ENCODE measurements around the gene IGSF1.

The IGSF1 gene, protein sequence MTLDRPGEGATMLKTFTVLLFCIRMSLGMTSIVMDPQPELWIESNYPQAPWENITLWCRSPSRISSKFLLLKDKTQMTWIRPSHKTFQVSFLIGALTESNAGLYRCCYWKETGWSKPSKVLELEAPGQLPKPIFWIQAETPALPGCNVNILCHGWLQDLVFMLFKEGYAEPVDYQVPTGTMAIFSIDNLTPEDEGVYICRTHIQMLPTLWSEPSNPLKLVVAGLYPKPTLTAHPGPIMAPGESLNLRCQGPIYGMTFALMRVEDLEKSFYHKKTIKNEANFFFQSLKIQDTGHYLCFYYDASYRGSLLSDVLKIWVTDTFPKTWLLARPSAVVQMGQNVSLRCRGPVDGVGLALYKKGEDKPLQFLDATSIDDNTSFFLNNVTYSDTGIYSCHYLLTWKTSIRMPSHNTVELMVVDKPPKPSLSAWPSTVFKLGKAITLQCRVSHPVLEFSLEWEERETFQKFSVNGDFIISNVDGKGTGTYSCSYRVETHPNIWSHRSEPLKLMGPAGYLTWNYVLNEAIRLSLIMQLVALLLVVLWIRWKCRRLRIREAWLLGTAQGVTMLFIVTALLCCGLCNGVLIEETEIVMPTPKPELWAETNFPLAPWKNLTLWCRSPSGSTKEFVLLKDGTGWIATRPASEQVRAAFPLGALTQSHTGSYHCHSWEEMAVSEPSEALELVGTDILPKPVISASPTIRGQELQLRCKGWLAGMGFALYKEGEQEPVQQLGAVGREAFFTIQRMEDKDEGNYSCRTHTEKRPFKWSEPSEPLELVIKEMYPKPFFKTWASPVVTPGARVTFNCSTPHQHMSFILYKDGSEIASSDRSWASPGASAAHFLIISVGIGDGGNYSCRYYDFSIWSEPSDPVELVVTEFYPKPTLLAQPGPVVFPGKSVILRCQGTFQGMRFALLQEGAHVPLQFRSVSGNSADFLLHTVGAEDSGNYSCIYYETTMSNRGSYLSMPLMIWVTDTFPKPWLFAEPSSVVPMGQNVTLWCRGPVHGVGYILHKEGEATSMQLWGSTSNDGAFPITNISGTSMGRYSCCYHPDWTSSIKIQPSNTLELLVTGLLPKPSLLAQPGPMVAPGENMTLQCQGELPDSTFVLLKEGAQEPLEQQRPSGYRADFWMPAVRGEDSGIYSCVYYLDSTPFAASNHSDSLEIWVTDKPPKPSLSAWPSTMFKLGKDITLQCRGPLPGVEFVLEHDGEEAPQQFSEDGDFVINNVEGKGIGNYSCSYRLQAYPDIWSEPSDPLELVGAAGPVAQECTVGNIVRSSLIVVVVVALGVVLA (N-terminal part only)

DNA sequence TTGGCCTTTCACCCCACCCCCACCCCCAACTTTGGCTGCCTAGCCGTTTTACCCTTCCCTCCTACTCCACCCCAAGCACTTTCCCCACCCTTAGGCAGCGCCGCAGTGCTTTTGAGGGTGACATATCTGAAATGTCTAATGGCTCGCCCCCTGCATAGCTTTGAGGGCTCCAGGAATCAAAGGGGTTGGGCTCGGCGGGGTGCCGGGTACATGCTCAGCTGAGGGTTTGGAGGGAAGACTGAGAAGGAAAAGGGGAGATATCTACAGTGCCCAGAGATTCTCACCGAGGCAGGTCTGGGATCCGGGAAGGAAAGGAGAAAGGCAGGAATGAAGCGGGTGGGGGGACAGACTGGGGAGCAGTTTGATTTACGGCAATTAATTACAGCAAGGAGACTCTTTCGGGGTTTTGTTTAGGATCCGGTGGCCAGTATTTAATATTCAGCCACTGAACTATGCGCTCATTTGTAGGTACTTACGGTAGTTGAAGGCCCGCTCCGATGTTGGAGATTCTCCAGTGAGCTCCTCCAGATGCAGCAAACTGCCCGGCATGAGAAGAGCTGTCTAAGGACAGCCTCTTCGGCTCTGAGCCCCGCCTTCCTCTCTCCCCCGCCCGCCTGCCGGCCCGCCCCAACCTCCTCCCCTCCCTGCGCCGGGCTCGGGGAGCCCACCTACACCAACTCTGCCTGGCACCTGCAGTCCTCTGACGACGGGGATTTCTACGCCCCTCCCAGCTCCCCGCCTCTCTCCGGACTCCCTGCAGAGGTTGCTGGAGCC, at the start of gene IGSF1:
Gene IGSF1 (minus strand): TSS at position 569 of the 774 bp plus-strand sequence. CDS start 2,632 bp downstream, outside the sequence.
- DNase-seq (ENCODE audit: low read depth) = no peak

- DNase-seq (ENCODE audit: low read depth) = no peak
These were observed 43.2 kb upstream of the IGSF1 start for GRCh38 chrX:131332331-131332730.

DNA sequence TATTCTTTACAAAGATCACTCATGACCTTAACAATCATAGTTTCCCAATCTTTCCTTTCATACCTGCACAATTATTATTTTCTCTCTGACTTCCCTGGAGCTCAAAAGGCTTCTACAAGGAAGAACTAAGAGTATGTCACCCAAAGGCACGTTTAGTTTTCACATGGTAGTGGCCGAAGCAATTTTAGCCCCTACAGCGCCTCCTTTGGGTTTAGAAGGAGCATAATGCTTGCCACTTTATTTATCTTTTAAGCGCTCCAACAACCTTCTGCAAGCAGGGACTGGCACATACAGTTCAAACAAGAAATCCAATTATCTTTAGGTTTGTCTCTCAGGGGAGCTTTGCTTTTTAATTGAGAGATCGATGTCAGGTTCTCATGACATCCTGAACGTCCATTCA, 42.0 kb upstream of the IGSF1 start:
- no peak for DNase-seq (ENCODE audit: low read depth)

GRCh38 chrX:131330735-131331134, 41.6 kb upstream of the IGSF1 start:
- no peak for DNase-seq (ENCODE audit: low read depth)

- no peak for DNase-seq (ENCODE audit: low read depth)
These were observed 33.5 kb upstream of the IGSF1 start for GRCh38 chrX:131322651-131323050.

- DNase-seq (ENCODE audit: low read depth) = no peak
These were observed 28.2 kb upstream of the IGSF1 start for GRCh38 chrX:131317326-131317725.

DNA sequence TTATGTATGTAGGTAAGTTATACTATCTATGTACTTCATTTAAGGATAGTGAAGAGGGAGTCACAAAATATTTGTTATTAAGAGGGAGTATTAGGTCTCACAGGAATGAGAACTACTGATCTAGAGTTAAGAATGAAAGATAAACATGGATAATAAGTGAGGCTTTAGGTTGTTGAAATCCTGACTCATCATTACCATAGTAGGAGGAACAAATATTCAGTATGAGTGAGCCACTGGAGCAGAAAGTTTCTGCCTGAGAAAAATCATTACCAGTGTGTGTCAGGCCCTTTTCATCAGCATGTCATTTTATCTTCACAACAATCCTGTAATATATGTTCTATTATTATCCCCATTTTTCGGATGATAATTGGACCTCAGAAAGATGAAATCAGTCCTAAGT, 27.2 kb upstream of the IGSF1 start:
- DNase-seq (ENCODE audit: low read depth) = no peak

DNA sequence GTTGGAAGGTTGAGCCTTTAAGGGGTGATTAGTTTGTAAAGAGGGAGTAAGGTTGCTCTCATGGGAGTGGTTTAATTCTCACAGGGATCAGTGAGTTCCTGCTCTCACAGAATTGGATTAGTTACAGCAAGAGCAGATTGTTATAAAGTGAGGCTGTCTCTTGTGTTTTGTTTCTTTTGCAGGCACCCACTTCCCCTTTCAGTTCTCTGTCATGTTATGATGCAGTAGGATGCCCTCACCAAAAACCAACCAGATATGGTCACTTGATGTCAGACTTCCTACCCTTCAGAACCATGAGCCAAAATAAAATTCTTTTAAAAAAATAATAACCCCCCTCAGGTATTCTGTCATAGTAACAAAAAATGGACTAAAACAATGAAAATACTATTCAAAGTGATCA, 19.9 kb upstream of the IGSF1 start:
- DNase-seq (ENCODE audit: low read depth) = no peak

DNA sequence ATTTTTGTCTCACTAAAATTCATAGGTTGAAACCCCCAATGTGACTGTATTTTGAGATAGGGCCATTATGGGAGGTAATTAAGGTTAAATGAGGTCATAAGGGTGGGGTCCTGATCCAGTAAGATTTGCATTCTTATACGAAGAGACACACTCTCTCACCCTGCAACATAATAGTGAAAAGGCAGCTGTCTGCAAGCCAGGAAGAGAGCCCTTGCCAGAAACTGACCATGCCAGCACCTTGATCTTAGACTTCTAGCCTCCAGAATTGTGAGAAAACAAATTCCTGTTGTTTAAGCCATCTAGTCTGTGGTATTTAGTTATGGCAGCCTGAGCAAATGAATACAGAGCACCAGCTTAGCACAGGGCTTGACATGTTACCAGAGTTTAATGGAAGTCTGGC, 17.5 kb upstream of the IGSF1 start:
- no peak for DNase-seq (ENCODE audit: low read depth)

- no peak for DNase-seq (ENCODE audit: low read depth)
These were observed 16.8 kb upstream of the IGSF1 start for GRCh38 chrX:131305926-131306325.

GRCh38 chrX:131302701-131303100, 13.6 kb upstream of the IGSF1 start:
- no peak for DNase-seq (ENCODE audit: low read depth)

GRCh38 chrX:131301155-131301554, 12.0 kb upstream of the IGSF1 start:
- DNase-seq (ENCODE audit: low read depth) = no peak

DNA sequence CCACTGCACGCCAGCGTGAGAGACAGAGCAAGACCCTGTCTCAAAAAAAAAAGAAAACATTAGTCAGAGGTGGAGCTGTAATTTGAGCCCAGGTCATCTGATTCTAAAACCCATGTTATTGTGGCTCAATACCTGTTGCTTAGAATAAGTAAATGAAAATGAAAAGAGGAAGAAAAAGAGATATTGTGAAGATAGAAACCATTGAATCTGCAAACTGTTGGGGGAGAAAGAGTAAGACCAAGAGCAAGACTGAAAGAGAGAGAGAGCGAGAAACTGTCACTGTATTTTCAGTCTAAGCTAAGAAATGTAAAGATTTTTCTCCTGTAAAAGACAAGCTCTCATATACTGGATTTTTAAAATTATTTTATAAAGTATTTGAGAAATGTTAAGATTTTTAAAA, 9.7 kb upstream of the IGSF1 start:
- no peak for DNase-seq (ENCODE audit: low read depth)

- no peak for DNase-seq (ENCODE audit: low read depth)
These were observed 8.9 kb upstream of the IGSF1 start for GRCh38 chrX:131298036-131298435.

GRCh38 chrX:131289527-131289926, 421 bp upstream of the IGSF1 start:
- no peak for DNase-seq (ENCODE audit: low read depth)

GRCh38 chrX:131288188-131288587, 918 bp downstream of the IGSF1 start:
- DNase-seq (ENCODE audit: low read depth) = no peak

GRCh38 chrX:131287560-131288179, 1.4 kb downstream of the IGSF1 start:
- no peak for DNase-seq (ENCODE audit: low read depth)

DNA sequence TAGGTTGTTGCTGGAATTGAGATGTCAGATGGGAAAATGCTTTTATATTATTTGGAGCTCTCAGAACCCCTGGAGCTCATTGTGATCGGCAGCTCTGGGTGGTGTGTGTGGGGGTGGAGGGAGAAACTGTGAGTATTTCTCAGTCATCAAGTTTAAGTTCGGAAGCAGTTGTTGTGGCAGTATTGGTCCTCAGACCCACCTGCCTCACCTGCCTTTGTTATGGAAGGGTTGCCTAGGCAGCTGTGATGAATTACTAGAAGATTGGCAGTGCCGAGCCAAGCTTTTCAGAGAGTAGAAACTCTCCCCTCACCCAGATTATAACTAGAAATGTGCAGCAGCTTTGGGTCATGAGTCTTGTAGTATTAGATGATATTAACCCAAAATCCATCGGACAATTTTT, 9.5 kb downstream of the IGSF1 start:
- no peak for DNase-seq (ENCODE audit: low read depth)

DNA sequence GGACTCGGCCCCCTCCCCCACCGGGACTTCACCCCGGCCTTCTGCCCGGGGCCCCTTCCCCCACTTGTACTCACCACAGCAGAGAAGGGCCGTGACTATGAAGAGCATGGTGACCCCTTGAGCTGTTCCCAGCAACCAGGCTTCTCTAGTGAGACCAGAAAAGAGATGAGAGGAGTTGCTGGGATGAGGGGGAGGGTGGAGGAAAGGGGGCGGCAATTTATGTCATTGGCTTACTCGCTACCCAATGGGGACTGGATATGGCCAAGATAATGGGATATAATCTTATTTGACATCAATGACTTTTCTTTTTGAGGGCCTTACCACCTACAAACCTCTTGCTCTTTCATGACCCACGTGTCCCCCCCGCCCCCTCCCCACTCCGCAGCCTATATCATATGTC, 9.9 kb downstream of the IGSF1 start:
- DNase-seq (ENCODE audit: low read depth) = no peak

DNA sequence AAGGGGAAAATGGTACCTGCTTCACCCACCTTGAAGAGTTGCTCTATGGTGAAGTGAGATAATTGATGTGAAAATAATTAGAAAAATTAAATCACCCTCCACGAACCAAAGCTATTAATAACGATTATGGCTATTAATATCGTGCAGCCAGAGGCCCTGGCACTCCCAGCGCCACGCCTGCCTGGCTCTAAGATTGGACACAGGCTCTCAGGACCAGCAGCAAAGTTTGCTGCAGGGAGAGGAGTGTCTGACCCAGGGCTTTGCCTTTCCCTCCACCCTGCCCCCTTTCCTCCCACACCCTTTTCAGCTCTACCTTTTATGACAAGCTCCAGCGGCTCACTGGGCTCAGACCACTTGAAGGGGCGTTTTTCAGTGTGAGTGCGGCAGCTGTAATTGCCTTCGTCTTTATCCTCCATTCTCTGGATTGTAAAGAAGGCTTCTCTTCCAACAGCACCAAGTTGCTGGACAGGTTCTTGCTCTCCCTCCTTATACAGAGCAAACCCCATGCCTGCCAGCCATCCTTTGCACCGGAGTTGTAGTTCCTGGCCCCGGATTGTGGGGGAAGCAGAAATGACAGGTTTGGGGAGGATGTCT, 11.5 kb downstream of the IGSF1 start:
- no peak for DNase-seq (ENCODE audit: low read depth)

DNA sequence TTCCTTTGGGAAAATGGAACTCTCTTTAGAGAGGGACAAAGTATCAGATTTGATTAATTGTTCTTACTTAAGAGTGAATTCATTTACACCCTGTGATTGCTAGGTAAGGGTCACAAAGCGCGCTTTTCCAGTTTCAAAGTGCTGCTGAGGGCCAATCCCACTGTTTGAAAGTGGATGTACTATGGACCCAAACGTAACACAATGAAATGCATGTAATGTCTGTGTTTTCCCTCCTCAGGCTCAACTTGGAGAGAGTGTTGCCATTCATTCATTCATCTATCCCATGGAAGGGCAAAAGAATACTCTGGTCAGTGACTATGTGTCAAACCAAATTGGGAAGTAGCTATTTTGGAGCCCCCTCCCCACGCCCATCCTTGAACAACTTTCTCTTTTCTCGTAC, 16.1 kb downstream of the IGSF1 start:
- DNase-seq (ENCODE audit: low read depth) = no peak
